HG02885 (cell line): ENCODE data around the gene TMED3.
"Not testable (repeated sequence)": the region's sequence is repeated elsewhere in the genome, so short reads cannot be mapped to it uniquely, and the experiment has no call there.

Experiments used
- ATAC-seq: cut with Tn5 transposase; IDR thresholded peaks from one replicate; pipeline ENCODE4 v1.9.1; 2021; ENCODE audit warnings: mild to moderate bottlenecking; ENCODE audit not compliant: unreplicated experiment, poor library complexity

TMED3 gene

GRCh38 chr15:79315623-79316328 lies 4.9 kb downstream of the TMED3 start:
- no peak for ATAC-seq

DNA sequence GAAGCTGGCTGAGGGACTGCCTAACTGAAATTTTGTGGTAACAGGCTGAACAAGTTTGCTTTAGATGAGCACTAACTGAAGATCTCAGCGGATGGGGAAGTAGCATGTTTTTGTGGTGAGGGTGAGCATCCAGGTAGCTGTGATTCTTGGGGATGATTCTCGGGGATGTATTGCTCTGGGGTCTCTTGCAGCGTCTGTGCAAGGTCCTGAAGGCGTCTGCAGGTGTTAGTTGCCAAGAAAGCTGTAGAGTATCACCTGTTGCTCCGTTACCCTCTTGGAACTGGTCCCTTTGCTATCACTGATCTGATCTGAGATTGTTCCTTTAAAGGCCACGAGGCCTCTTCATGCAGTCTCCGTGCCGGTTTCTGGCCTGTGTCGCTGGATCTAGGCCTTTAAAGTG lies 6.0 kb downstream of the TMED3 start:
- no peak for ATAC-seq

- ATAC-seq, result not testable (repeated sequence)
Observed at GRCh38 chr15:79319973-79320372, 9.1 kb downstream of the TMED3 start.

- no peak for ATAC-seq
Observed at GRCh38 chr15:79321876-79322275, 11.0 kb downstream of the TMED3 start.

- no peak for ATAC-seq
Observed at GRCh38 chr15:79322306-79322705, 11.4 kb downstream of the TMED3 start.

GRCh38 chr15:79322945-79323344 lies 12.0 kb downstream of the TMED3 start:
- ATAC-seq, result no peak

- ATAC-seq, result no peak
Observed at GRCh38 chr15:79329171-79329611, 18.3 kb downstream of the TMED3 start.

DNA sequence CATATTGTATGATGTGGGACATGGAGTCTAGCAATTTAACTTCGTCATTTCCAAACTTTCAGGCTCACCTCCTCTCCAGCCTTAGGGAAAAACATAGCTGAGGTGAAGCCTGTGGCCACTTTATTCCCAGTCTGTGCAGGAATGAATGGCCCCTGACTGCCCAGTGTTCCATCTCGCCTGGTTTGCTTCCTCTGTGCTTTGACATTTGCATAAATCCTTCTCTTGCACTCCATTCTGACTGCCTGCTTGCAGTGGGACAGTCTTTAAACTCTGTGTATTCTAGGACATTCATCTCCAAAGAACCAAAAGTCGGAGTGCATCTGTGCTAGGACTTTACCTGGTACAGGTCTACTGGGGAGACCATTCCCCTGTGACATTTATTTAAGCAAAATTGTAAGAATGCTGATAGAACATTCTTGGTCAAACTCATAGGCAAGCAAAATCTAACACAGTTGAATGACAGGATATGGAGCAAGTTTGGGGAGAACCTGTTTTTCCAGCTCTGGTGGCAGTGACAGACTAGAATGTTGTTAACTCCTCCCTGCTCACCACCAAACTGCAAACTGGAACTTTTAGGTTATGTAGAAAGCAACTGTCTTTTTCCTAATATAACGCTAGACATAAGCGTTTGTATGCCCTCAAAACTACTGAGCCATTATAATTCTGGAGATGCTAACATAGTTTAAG lies 22.1 kb downstream of the TMED3 start:
- no peak for ATAC-seq

- ATAC-seq, result no peak
Observed at GRCh38 chr15:79337591-79337990, 26.7 kb downstream of the TMED3 start.

- no peak for ATAC-seq
Observed at GRCh38 chr15:79339588-79340314, 28.8 kb downstream of the TMED3 start.

DNA sequence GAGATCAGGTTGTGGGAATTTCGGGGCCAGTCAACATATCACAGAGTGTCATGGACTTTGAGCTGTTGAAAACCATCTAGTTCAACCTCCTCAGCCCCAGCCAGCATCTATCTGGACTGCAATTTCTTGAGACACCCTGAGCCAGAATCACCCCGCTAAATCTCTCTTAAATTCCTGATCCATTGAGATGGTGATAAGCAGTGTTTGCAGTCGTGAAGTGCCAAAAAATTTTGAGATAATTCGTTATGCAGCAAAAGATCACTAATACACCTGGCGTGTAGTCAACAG lies 29.3 kb downstream of the TMED3 start:
- ATAC-seq, result no peak

- ATAC-seq, result no peak
Observed at GRCh38 chr15:79341396-79341795, 30.5 kb downstream of the TMED3 start.

GRCh38 chr15:79349525-79349924 lies 38.6 kb downstream of the TMED3 start:
- ATAC-seq, result no peak

DNA sequence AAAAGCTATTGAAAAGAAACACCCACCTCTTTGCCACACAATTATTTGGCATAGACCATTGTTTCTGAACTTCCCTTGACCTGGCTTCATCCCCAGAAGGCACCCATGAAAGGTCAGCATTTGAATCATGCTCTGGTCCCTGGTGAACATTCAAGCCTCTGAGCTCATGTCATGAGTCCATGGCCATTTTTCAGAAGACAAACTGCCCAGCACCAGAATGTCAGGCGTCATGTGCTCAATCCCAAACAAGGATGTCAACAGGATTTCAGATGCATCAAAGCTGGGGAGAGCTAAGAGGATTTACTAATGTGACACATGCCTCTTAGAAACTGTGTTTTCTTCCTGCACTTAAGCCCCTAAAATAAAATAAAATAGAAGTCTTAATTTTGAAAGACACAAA lies 41.3 kb downstream of the TMED3 start:
- ATAC-seq, result no peak

- no peak for ATAC-seq
Observed at GRCh38 chr15:79357566-79357965, 46.7 kb downstream of the TMED3 start.

DNA sequence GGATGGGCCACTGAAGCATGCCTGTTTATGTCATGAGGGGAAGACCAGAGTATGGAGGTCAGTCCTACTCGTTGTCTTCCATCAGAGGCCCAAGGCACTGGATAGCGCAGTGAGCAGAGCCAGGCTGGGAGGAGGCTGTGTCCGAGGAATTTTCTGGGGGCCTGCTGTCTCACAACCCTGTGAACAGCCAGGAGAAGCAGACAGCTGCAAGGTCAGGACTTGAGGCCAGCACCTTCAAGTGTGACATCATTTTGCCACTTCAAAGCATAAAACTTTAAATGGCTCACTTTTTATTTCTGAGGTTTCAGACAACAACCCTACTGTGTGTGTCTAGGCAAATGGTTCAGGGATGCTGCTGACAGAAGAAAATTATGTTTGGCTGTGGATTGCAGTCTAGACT lies 47.2 kb downstream of the TMED3 start:
- no peak for ATAC-seq

DNA sequence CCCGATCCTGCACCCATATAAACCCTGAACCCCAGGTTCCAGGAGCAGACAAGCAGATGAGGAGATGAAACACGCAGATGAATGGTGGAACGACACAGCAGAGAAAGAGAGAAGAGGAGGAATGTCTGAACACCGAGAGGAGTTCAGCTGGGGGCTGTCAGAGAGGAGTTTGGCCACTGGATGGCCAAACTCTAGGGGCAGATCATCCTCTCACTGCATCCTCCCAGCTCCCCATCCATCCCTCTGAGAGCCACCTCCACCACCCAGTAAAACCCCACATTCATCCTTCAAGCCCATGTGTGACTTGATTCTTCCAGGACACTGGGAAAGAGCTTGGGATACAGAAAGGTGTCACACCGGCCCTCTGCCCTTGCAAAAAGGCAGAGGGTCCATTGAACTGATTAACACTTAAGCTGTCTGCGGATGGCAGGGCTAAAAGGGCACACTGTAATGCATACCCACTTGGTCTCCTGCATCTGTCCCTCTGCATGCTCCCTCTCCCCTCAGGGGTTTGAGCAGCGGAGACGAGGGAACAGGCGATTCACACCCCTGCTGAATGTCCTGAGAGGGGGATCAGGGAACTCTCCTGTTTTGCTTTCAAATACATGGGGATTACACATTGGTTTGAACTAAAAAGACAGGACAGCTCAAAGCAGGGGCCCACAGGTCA lies 53.8 kb downstream of the TMED3 start:
- no peak for ATAC-seq

DNA sequence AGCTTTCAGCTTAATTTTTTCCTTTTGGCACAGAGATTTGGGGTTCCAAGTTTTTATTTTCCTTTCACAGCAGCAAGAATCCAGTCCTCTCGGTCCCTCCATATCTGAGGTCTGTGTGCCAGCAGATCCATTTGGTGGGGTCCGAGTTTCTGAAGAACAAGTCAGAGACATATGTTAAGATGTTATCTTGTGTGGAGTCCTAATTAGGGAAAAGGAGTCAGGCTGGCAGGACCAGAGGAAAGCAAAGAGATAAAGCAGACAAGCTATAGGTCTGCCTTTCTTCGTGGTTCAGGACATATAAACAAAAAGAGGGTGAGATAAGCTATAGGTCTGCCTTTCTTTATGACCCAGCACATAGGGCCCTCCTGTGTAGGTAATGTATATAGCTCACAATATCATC lies 54.9 kb downstream of the TMED3 start:
- ATAC-seq, result no peak

DNA sequence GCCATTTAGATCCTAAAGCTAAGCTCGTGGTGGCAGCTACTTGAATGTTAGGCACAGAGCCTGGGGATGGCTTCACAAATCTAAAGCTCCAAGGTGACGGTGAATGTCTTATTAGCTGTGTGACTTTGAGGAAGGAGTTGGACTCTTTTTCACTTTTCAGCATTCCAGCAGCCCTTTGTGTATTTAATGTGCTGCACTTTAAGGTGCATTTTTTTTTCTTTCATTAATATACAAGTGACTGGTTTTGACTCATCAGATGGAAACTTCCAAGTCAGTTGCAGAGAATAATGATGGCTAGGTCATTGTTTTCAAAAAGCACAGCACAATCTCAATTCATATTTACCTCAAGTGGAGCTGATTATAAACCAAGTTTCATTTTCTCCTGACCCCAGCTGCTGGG lies 55.8 kb downstream of the TMED3 start:
- no peak for ATAC-seq

- no peak for ATAC-seq
Observed at GRCh38 chr15:79370716-79371115, 59.8 kb downstream of the TMED3 start.

DNA sequence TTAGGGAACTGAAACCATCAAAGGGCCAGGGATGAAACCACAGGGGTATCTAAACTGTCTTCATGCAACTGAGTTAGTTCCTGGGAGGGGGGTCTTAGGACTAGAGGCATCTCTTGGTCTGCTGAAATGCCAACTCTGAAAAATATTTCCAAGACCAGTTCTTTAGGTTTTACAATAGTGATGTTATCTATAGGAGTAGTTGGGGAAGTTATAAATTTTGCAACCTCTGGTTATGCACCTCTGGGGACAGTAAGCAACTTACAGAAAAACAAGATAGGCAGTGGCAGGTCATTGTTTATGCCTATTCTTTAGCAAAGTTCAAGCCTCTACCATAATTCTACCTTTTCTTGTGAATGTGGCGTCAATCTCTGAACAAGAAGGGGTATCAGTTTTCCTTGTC lies 60.7 kb downstream of the TMED3 start:
- no peak for ATAC-seq
